Keratinocyte (primary cell): ENCODE data around the gene ARID5B. TPM values are rescaled to one million over a fixed set of nuclear protein-coding genes. Genes with fewer than 3 reads are reported as not detected.

Source experiments
- DNase-seq: peaks from one replicate; pipeline ENCODE4 v3.0.0-alpha.2; 2011; ENCODE audit warnings: low read depth, missing footprints, low spot score
- FAIRE-seq: peaks from 2 replicates; lab custom pipeline; 2011; peaks lifted over from hg19 to GRCh38; lab: Jason Lieb, UNC
- H2AFZ ChIP-seq: 2 replicates; pipeline ENCODE4 v1.6.0; 2012; ENCODE audit warnings: low read length, control low read depth, inconsistent platforms; ENCODE audit not compliant: control insufficient read depth
- H3K27ac ChIP-seq: 2 replicates; pipeline ENCODE4 v1.5.1; 2011; ENCODE audit warnings: low read length; ENCODE audit not compliant: control insufficient read depth, insufficient read depth
- H3K27me3 ChIP-seq: 3 replicates; pipeline ENCODE4 v1.6.0; 2011; ENCODE audit warnings: low read length; ENCODE audit not compliant: control insufficient read depth, insufficient read depth; ENCODE audit errors: extremely low read depth
- H3K36me3 ChIP-seq, 2 experiments: 2 replicates in 1 of 2; 3 replicates in 1 of 2; pipeline ENCODE4 v1.5.1; 2011; ENCODE audit warnings: low read length in 2 of 2, mild to moderate bottlenecking in 1 of 2; ENCODE audit not compliant: control insufficient read depth in 2 of 2, insufficient read depth in 2 of 2; ENCODE audit errors: extremely low read depth in 1 of 2
- H3K4me1 ChIP-seq: 3 replicates; pipeline ENCODE4 v1.5.1; 2011; ENCODE audit warnings: low read length; ENCODE audit not compliant: control insufficient read depth, insufficient read depth; ENCODE audit errors: extremely low read depth
- H3K4me2 ChIP-seq: 3 replicates; pipeline ENCODE4 v1.6.0; 2011; ENCODE audit warnings: low read depth, low read length; ENCODE audit not compliant: control insufficient read depth, insufficient read depth; ENCODE audit errors: extremely low read depth
- H3K4me3 ChIP-seq, 3 experiments: fragments of 200-600 bp in 1 of 3; sonication (generic) in 1 of 3; 2 replicates in 2 of 3; 3 replicates in 1 of 3; pipeline ENCODE4 v1.5.1; 2011 to 2016; ENCODE audit warnings: low read length in 3 of 3, mild to moderate bottlenecking in 3 of 3, control low read depth in 2 of 3, inconsistent platforms in 1 of 3, low read depth in 1 of 3, mixed read lengths in 1 of 3, mixed run types in 1 of 3, moderate library complexity in 1 of 3; ENCODE audit not compliant: control insufficient read depth in 2 of 3, insufficient read depth in 2 of 3; ENCODE audit errors: extremely low read depth in 1 of 3
- H3K79me2 ChIP-seq: 2 replicates; pipeline ENCODE4 v1.6.0; 2012; ENCODE audit warnings: low read length; ENCODE audit not compliant: control insufficient read depth, insufficient read depth
- H3K9ac ChIP-seq: 3 replicates; pipeline ENCODE4 v1.6.0; 2011; ENCODE audit warnings: low read length; ENCODE audit not compliant: control insufficient read depth, insufficient read depth; ENCODE audit errors: extremely low read depth
- H3K9me1 ChIP-seq: 3 replicates; pipeline ENCODE4 v1.6.0; 2011; ENCODE audit warnings: low read length; ENCODE audit not compliant: control insufficient read depth, insufficient read depth; ENCODE audit errors: extremely low read depth
- H3K9me3 ChIP-seq: 2 replicates; pipeline ENCODE4 v1.5.1; 2012; ENCODE audit warnings: low read depth, low read length; ENCODE audit not compliant: control insufficient read depth
- H4K20me1 ChIP-seq: 3 replicates; pipeline ENCODE4 v1.6.0; 2011; ENCODE audit warnings: low read length; ENCODE audit not compliant: control insufficient read depth, insufficient read depth; ENCODE audit errors: extremely low read depth
- EZH2 ChIP-seq: IDR thresholded peaks from one replicate; pipeline ENCODE4 v1.6.1; 2012; ENCODE audit warnings: inconsistent platforms, mild to moderate bottlenecking, low read length, moderate library complexity
- dilution Hi-C: fragments of 300-500 bp; cut with MboI; formaldehyde crosslinking; loops from one replicate; pipeline ENCODE4 v1.7.0; 2020; ENCODE audit warnings: low sequenced_read_pairs; ENCODE audit not compliant: extremely low pct_ligation_motif_present
- polyA plus RNA-seq, 5 experiments: library from polyadenylated mRNA; depleted of rRNA in 3 of 5; stranded (reverse) in 3 of 5; stranded (forward) in 1 of 5; unstranded in 1 of 5; fragments of >200 nt; gene quantifications; 1 replicate in 1 of 5; 2 replicates in 3 of 5; 3 replicates in 1 of 5; pipeline versions ENCODE4 v1.2.1 to v1.2.3, GENCODE V29; 2011 to 2012; ENCODE audit warnings: missing spikeins in 2 of 5, low read depth in 1 of 5, low replicate concordance in 1 of 5
- TF ChIP-seq, protein P1 (sequence below), 3 experiments: IDR thresholded peaks in 1 of 3; conservative IDR thresholded peaks in 1 of 3; optimal IDR thresholded peaks in 1 of 3; 2 replicates in 2 of 3; 3 replicates in 1 of 3; pipeline versions ENCODE3 to v1.5.1; 2011; ENCODE audit warnings: low read length in 3 of 3, mild to moderate bottlenecking in 3 of 3, moderate library complexity in 2 of 3, control low read depth in 1 of 3, inconsistent platforms in 1 of 3; ENCODE audit not compliant: insufficient read depth in 2 of 3; ENCODE audit errors: extremely low read depth in 1 of 3

Gene ARID5B
- polyA plus RNA-seq, 1 donor (not counting 4 experiments of a cell fraction or from before 2014, with no cell fraction given), result 7.0 TPM

DNA sequence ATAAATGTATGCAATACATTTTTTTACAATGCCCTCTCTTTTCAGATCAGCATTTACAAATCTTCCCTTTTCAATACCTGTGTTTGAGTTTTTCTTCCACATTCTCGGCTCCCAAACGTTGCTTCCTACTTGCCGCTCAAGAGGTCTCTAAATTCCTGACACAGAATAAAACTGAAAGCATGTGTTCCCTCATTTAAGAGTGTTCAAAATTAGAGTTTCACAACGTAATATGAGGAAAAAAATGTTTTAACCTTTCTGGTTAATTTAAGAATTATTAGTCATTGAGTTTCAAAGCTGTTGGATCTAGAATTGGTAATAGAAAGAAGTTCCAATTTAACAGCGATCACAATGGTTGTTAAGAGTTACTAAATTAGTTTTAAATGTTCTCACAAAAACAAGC is 100.4 kb downstream of the ARID5B start:
- Histone ChIP-seq H3K4me1 (no peaks in the 10 kb centered on the region), H2AFZ (no peak overlapping the region), H3K27ac (no peak overlapping the region), H3K79me2 (peaks cover 8% of the 10 kb centered on the region), H3K9me3 (no peaks in the 10 kb centered on the region), H3K9ac (no peak overlapping the region), H3K9me1 (no peaks in the 10 kb centered on the region), H3K36me3 (peaks cover 0 to 6% of the 10 kb centered on the region in 2 experiments), H3K4me3 (no peak overlapping the region), H3K27me3 (no peaks in the 10 kb centered on the region), H4K20me1 (no peaks in the 10 kb centered on the region), H3K4me2 (no peak overlapping the region)
- TF ChIP-seq, protein P1, sequence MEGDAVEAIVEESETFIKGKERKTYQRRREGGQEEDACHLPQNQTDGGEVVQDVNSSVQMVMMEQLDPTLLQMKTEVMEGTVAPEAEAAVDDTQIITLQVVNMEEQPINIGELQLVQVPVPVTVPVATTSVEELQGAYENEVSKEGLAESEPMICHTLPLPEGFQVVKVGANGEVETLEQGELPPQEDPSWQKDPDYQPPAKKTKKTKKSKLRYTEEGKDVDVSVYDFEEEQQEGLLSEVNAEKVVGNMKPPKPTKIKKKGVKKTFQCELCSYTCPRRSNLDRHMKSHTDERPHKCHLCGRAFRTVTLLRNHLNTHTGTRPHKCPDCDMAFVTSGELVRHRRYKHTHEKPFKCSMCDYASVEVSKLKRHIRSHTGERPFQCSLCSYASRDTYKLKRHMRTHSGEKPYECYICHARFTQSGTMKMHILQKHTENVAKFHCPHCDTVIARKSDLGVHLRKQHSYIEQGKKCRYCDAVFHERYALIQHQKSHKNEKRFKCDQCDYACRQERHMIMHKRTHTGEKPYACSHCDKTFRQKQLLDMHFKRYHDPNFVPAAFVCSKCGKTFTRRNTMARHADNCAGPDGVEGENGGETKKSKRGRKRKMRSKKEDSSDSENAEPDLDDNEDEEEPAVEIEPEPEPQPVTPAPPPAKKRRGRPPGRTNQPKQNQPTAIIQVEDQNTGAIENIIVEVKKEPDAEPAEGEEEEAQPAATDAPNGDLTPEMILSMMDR (optimal IDR thresholded peaks at IDR 0.05 in 1 of 3, IDR thresholded peaks at IDR 0.05 in 1 of 3, conservative IDR thresholded peaks at IDR 0.05 in 1 of 3; ENCODE audit: extremely low read depth in 1 of 3, insufficient read depth in 2 of 3, low read length in 3 of 3), result no peak
- no peak for TF ChIP-seq EZH2
- dilution Hi-C loops, result no loop called here
- DNase-seq (no peak), FAIRE-seq (no peak)

GRCh38 chr10:62002753-62003152 is 101.3 kb downstream of the ARID5B start:
- H3K4me3 ChIP-seq, result no peak overlapping the region
- no peaks in the 10 kb centered on the region for H3K27me3 ChIP-seq
- no peaks in the 10 kb centered on the region for H3K4me1 ChIP-seq
- H4K20me1 ChIP-seq, result no peaks in the 10 kb centered on the region
- dilution Hi-C loops, result no loop called here
- peaks cover 0 to 6% of the 10 kb centered on the region in 2 experiments for H3K36me3 ChIP-seq
- H3K79me2 ChIP-seq, result peaks cover 7% of the 10 kb centered on the region
- no peak overlapping the region for H2AFZ ChIP-seq
- DNase-seq (no peak), FAIRE-seq (no peak)
- no peak overlapping the region for H3K9ac ChIP-seq
- H3K27ac ChIP-seq, result no peak overlapping the region
- TF ChIP-seq, protein P1 (optimal IDR thresholded peaks at IDR 0.05 in 1 of 3, IDR thresholded peaks at IDR 0.05 in 1 of 3, conservative IDR thresholded peaks at IDR 0.05 in 1 of 3; ENCODE audit: extremely low read depth in 1 of 3, insufficient read depth in 2 of 3, low read length in 3 of 3), result no peak
- TF ChIP-seq EZH2, result no peak
- no peaks in the 10 kb centered on the region for H3K9me3 ChIP-seq
- no peaks in the 10 kb centered on the region for H3K9me1 ChIP-seq
- no peak overlapping the region for H3K4me2 ChIP-seq
